ENCODE measurements around the gene PRR32.

Gene PRR32

GRCh38 chrX:126847143-126847542 lies 27.6 kb downstream of the PRR32 start:
- no peak overlapping the region for H3K9ac ChIP-seq (ENCODE audit: low read depth, low read length, poor library complexity, severe bottlenecking)

GRCh38 chrX:126855839-126856524 lies 36.5 kb downstream of the PRR32 start:
- Histone ChIP-seq H2AFZ (ENCODE audit: low read length) (no peak overlapping the region), H3K9me3 (ENCODE audit: insufficient read depth, low read depth, low read length) (no peaks in the 10 kb centered on the region), H3K27me3 (ENCODE audit: insufficient read depth, low read length, poor library complexity, severe bottlenecking) (no peaks in the 10 kb centered on the region), H4K20me1 (ENCODE audit: insufficient read depth, low read length, poor library complexity, severe bottlenecking) (no peaks in the 10 kb centered on the region), H3K4me2 (ENCODE audit: low read depth, low read length, poor library complexity, severe bottlenecking) (no peak overlapping the region), H3K36me3 (ENCODE audit: insufficient read depth, low read length) (no peaks in the 10 kb centered on the region), H3K9ac (ENCODE audit: low read depth, low read length, poor library complexity, severe bottlenecking) (no peak overlapping the region), H3K79me2 (ENCODE audit: insufficient read depth, low read length) (no peaks in the 10 kb centered on the region), H3F3A (ENCODE audit: low read depth) (no peaks in the 10 kb centered on the region), H3K9me2 (replicated peaks; ENCODE audit: low read depth, low read length) (no peaks in the 10 kb centered on the region), H3K4me3 (ENCODE audit: low read length, poor library complexity, severe bottlenecking) (no peak overlapping the region), H3K4me1 (ENCODE audit: insufficient read depth, low read length, poor library complexity, severe bottlenecking) (no peaks in the 10 kb centered on the region)
- TF ChIP-seq CTCF (conservative IDR thresholded peaks at IDR 0.05; ENCODE audit: low read length) (no peak), EZH2phosphoT487 (IDR thresholded peaks at IDR 0.05; ENCODE audit: borderline replicate concordance) (no peak)

More at GRCh38 chrX:126847143-126847542, 27.6 kb downstream of the PRR32 start:
- Histone ChIP-seq H2AFZ (ENCODE audit: low read length) (no peak overlapping the region), H3K4me1 (ENCODE audit: insufficient read depth, low read length, poor library complexity, severe bottlenecking) (no peaks in the 10 kb centered on the region), H3K79me2 (ENCODE audit: insufficient read depth, low read length) (no peaks in the 10 kb centered on the region), H3K9me2 (replicated peaks; ENCODE audit: low read depth, low read length) (no peaks in the 10 kb centered on the region), H3F3A (ENCODE audit: low read depth) (no peaks in the 10 kb centered on the region), H3K9me3 (ENCODE audit: insufficient read depth, low read depth, low read length) (no peaks in the 10 kb centered on the region), H4K20me1 (ENCODE audit: insufficient read depth, low read length, poor library complexity, severe bottlenecking) (no peaks in the 10 kb centered on the region), H3K36me3 (ENCODE audit: insufficient read depth, low read length) (no peaks in the 10 kb centered on the region), H3K4me3 (ENCODE audit: low read length, poor library complexity, severe bottlenecking) (no peak overlapping the region), H3K27me3 (ENCODE audit: insufficient read depth, low read length, poor library complexity, severe bottlenecking) (no peaks in the 10 kb centered on the region), H3K4me2 (ENCODE audit: low read depth, low read length, poor library complexity, severe bottlenecking) (no peak overlapping the region)
- TF ChIP-seq CTCF (conservative IDR thresholded peaks at IDR 0.05; ENCODE audit: low read length): no peak
- no peak for TF ChIP-seq EZH2phosphoT487 (IDR thresholded peaks at IDR 0.05; ENCODE audit: borderline replicate concordance)
